Activated B cell treated with CpG ODN at 0.5 μM for 24 hours (primary cell): ENCODE results near the gene CRMP1. TPM values are rescaled to one million over a fixed set of nuclear protein-coding genes. Genes with fewer than 3 reads are reported as not detected.

Experiments used
- ATAC-seq: fragments of 200-7000 bp; cut with Tn5 transposase; one replicate; pipeline ENCODE4 v1.10.0; 2021; ENCODE audit warnings: low read depth, mild to moderate bottlenecking, moderate library complexity
- CTCF ChIA-PET: fragments of 350-600 bp; sonication (Branson Sonifier 250); formaldehyde crosslinking; loops from one replicate; lab custom pipeline; 2021; ENCODE audit warnings: antibody characterized with exemption; lab: Charles Lee
- POLR2A ChIA-PET: fragments of 350-600 bp; sonication (Branson Sonifier 250); formaldehyde crosslinking; loops from one replicate; lab custom pipeline; 2021; ENCODE audit warnings: antibody characterized with exemption; lab: Charles Lee
- DNase-seq: peaks from one replicate; pipeline ENCODE4 v3.0.0; 2022
- H3K27ac Mint-ChIP-seq: one replicate; pipeline ENCODE4 v1.8.0; 2020; ENCODE audit warnings: mixed read lengths
- H3K27me3 Mint-ChIP-seq: one replicate; pipeline ENCODE4 v1.8.0; 2021; ENCODE audit warnings: mixed read lengths
- H3K36me3 Mint-ChIP-seq: one replicate; pipeline ENCODE4 v1.8.0; 2021; ENCODE audit warnings: low read depth, mixed read lengths
- H3K4me1 Mint-ChIP-seq: one replicate; pipeline ENCODE4 v1.8.0; 2021; ENCODE audit warnings: mixed read lengths
- H3K4me3 Mint-ChIP-seq: one replicate; pipeline ENCODE4 v1.8.0; 2020; ENCODE audit warnings: mild to moderate bottlenecking, mixed read lengths
- H3K9me3 Mint-ChIP-seq: one replicate; pipeline ENCODE4 v1.8.0; 2020; ENCODE audit warnings: mixed read lengths
- CTCF ChIP-seq: fragments of 200-600 bp; IDR thresholded peaks from one replicate; pipeline ENCODE4 v1.8.0; 2022; ENCODE audit warnings: antibody characterized with exemption, mild to moderate bottlenecking
- intact Hi-C: fragments of 100-400 bp; cut with micrococcal nuclease; formaldehyde crosslinking; loops from one replicate; pipeline ENCODE4 v1.15.1; 2024
- total RNA-seq: library from RNA; stranded (reverse); gene quantifications from 2 replicates; pipeline ENCODE4 v1.2.3, GENCODE V29; 2022

Gene CRMP1
- total RNA-seq, 1 donor from 2014 or later: 0.09 TPM

GRCh38 chr4:5900844-5901243, 8.0 kb upstream of the CRMP1 start:
- DNase-seq (no peak), ATAC-seq (no peak)
- H3K27me3 Mint-ChIP-seq: peaks cover 7% of the 10 kb centered on the region
- TF ChIP-seq CTCF: no peak
- H3K4me3 Mint-ChIP-seq: no peak overlapping the region
- CTCF ChIA-PET: no interaction called here
- POLR2A ChIA-PET: no interaction called here
- peaks cover 4% of the 10 kb centered on the region for H3K9me3 Mint-ChIP-seq
- intact Hi-C loops: no loop called here
- no peaks in the 10 kb centered on the region for H3K36me3 Mint-ChIP-seq
- no peak overlapping the region for H3K27ac Mint-ChIP-seq
- H3K4me1 Mint-ChIP-seq: no peaks in the 10 kb centered on the region

GRCh38 chr4:5899881-5900280, 7.0 kb upstream of the CRMP1 start:
- ChIA-PET POLR2A (no interaction called here), CTCF (no interaction called here)
- Mint-ChIP-seq H3K36me3 (no peaks in the 10 kb centered on the region), H3K27ac (no peak overlapping the region), H3K9me3 (peaks cover 4% of the 10 kb centered on the region), H3K4me3 (no peak overlapping the region), H3K4me1 (no peaks in the 10 kb centered on the region), H3K27me3 (peaks cover 9% of the 10 kb centered on the region)
- DNase-seq (no peak), ATAC-seq (no peak)
- no peak for TF ChIP-seq CTCF
- intact Hi-C loops: no loop called here

GRCh38 chr4:5899396-5899795, 6.5 kb upstream of the CRMP1 start:
- no peak overlapping the region for H3K4me3 Mint-ChIP-seq
- H3K9me3 Mint-ChIP-seq: peaks cover 4% of the 10 kb centered on the region
- ATAC-seq: no peak
- no peaks in the 10 kb centered on the region for H3K36me3 Mint-ChIP-seq
- TF ChIP-seq CTCF: no peak
- CTCF ChIA-PET: no interaction called here
- DNase-seq: no peak
- no peak overlapping the region for H3K27ac Mint-ChIP-seq
- peaks cover 14% of the 10 kb centered on the region for H3K27me3 Mint-ChIP-seq
- POLR2A ChIA-PET: no interaction called here
- intact Hi-C loops: no loop called here
- no peaks in the 10 kb centered on the region for H3K4me1 Mint-ChIP-seq

- H3K27me3 Mint-ChIP-seq: peaks cover 25% of the 10 kb centered on the region
- intact Hi-C loops: no loop called here
- peaks cover 4% of the 10 kb centered on the region for H3K9me3 Mint-ChIP-seq
- no peak for DNase-seq
- H3K27ac Mint-ChIP-seq: no peak overlapping the region
- H3K4me3 Mint-ChIP-seq: no peak overlapping the region
- ChIA-PET POLR2A (no interaction called here), CTCF (no interaction called here)
- TF ChIP-seq CTCF: no peak
- H3K4me1 Mint-ChIP-seq: no peaks in the 10 kb centered on the region
- ATAC-seq: no peak
- H3K36me3 Mint-ChIP-seq: no peaks in the 10 kb centered on the region
Measured at GRCh38 chr4:5897674-5898073, 4.8 kb upstream of the CRMP1 start.

- TF ChIP-seq CTCF: no peak
- Mint-ChIP-seq H3K27me3 (peaks cover 32% of the 10 kb centered on the region), H3K4me3 (no peak overlapping the region), H3K4me1 (peaks cover 5% of the 10 kb centered on the region), H3K9me3 (peaks cover 7% of the 10 kb centered on the region), H3K27ac (no peak overlapping the region), H3K36me3 (no peaks in the 10 kb centered on the region)
- intact Hi-C loops: no loop called here
- POLR2A ChIA-PET: no interaction called here
- no peak for DNase-seq
- CTCF ChIA-PET: no interaction called here
- no peak for ATAC-seq
Measured at GRCh38 chr4:5895287-5895686, 2.4 kb upstream of the CRMP1 start.
